Measurements from ENCODE around the gene SLC46A3. TPM values are rescaled to one million over a fixed set of nuclear protein-coding genes. Genes with fewer than 3 reads are reported as not detected.

The SLC46A3 gene
- total RNA-seq, 4 donors from 2014 or later = 10.9 to 23.5 (median 13.3) TPM

DNA sequence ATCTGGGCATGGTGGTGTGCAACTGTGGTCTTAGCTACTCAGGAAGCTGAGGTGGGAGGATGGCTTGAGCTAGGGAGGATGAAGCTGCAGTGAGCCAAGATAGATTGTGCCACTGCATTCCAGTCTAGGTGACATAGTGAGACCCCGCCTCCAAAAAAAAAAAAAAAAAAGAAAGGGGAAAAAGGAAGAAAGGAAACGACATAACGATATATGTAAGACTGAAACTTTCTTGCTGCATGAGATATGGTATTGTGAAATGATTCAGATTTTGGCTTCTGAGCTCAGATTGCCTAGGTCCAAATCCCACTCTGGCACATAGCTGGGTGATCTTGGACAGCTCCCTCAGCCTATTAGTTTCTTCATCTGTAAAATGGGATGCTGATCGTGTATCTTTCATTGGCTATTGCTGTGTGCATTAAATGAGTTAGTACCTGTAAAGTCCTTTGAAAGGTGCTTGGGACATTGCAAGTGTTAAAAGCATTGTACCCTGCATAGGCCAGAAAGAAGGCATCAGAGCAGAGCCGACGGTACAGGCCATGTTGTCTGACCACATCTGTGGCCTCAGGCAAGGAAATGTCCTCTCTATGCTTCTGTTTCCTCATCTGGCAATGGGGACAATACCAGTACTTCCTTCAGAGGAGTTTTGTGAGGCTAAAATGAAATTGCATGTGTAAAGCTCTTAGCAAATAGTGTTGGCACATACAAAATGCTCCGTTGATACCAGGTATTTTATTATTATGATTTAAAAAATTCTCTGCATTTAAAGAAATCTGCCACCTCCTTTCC is 32.6 kb upstream of the SLC46A3 start:
- TF ChIP-seq, protein P1, sequence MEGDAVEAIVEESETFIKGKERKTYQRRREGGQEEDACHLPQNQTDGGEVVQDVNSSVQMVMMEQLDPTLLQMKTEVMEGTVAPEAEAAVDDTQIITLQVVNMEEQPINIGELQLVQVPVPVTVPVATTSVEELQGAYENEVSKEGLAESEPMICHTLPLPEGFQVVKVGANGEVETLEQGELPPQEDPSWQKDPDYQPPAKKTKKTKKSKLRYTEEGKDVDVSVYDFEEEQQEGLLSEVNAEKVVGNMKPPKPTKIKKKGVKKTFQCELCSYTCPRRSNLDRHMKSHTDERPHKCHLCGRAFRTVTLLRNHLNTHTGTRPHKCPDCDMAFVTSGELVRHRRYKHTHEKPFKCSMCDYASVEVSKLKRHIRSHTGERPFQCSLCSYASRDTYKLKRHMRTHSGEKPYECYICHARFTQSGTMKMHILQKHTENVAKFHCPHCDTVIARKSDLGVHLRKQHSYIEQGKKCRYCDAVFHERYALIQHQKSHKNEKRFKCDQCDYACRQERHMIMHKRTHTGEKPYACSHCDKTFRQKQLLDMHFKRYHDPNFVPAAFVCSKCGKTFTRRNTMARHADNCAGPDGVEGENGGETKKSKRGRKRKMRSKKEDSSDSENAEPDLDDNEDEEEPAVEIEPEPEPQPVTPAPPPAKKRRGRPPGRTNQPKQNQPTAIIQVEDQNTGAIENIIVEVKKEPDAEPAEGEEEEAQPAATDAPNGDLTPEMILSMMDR (IDR thresholded peaks at IDR 0.05; ENCODE audit: low read depth) = no peak

DNA sequence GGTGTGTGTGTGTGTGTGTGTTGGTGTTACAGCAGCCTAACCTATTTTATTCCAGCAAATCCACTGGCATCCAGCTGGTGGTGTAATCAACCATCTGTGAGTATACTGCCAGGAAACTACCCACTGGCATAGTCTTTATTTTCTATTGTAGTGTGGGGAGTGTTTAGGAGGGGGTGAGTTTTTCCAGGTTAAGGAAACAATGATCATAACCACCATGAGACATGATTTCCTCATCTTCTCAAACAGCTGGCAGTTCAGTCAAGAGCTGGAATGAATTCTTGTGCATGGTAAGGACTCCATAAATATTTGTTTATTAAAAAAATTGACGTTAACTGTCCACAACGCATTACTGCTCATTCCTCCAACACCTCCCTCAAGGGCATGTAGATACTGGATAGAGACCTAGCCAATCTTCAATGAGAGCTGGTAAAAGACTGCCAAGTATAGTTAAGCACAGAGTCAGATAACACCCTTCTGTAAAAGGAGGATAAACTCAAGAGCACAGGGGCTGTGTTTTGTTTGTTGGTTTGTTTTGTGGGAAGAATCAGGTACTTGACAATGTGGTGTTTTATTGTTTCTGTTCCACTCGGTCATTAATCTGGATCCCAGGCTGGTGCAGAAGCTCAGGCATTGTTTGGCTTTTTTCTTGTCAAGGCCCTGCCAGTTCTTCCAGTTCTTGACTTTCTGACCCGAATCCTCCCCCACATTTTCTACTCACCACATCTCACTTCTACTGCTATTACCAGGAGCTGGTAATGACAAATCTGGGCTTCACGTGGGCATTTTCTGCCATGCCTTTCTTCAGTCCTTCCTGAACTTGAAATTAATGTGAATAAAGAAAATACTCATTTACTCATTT is 31.6 kb upstream of the SLC46A3 start:
- TF ChIP-seq, protein P1 (IDR thresholded peaks at IDR 0.05; ENCODE audit: low read depth) = no peak

DNA sequence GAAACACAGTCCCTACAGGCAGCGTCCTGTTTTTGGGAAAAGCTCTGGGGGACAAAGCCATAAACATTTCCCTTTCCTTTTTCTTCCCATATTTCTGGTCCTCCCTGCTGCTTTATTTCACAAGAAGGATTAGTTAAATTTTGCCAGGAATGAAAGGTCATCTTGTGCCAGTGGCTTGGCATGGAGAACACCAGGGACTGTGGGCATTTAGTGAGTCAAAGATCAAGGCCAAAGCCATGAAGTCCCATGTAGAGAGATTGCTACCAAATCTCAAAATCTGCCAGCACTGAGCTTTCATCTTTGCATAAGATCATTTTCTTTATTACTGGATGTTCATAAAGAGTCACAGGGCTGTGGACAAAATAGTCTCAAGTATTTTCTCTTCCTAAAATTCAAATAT is 29.1 kb upstream of the SLC46A3 start:
- TF ChIP-seq, protein P1 (IDR thresholded peaks at IDR 0.05; ENCODE audit: low read depth) = no peak

DNA sequence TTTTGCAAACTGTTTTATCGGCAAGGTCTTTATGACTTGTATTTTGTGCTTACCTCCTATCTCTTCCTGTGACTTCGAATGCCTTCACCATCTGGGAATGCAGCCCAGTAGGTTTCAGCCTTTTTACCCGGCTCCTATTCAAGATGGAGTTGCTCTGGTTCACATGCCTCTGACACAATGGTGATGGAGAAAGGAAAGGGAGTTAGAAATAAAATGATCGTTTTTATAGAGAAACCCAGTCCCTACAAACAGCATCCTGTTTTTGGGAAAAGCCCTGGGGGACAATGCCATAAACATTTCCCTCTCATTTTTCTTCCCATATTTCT is 27.5 kb upstream of the SLC46A3 start:
- TF ChIP-seq, protein P1 (IDR thresholded peaks at IDR 0.05; ENCODE audit: low read depth) = no peak

DNA sequence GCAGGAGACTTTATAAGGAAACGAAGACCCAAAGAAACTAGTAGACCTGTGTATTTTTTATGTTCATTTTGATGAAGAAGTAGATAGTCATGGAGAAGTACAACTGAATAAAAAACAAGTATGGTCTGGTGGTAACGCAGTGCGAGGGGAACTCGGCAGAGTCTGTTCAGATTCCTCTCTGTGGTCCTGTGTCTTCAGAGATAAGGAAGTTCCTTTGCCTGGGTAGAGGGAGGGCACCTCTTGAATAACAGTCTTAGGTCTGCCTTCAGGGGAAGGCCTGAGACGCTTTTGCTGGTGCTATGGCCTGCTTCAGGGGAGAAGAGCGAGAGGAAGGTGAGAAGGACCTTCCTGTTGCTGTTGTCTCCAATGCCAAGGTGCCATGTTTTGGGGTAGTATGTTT is 25.9 kb upstream of the SLC46A3 start:
- TF ChIP-seq, protein P1 (IDR thresholded peaks at IDR 0.05; ENCODE audit: low read depth) = no peak

DNA sequence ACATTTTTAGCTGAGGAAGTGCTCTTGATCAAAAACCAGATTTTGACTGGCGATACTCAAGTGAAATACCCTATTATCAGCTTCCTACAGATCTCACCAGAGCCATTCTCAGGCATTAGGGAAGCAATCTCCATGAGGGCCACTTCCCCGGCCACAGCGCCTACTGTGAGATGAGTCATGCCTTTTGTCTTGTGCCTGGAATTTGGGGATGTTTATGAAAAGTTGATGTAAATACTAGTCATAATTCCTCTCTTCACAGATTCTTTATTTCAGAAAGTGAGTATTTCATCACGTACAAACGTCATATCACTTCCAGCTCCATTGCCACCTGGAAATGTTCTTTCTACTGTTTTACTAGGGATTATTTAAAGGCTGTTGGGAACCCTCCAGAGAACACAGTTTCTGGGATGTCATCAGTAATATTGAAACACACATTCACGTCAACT is 25.3 kb upstream of the SLC46A3 start:
- TF ChIP-seq, protein P1 (IDR thresholded peaks at IDR 0.05; ENCODE audit: low read depth) = no peak

DNA sequence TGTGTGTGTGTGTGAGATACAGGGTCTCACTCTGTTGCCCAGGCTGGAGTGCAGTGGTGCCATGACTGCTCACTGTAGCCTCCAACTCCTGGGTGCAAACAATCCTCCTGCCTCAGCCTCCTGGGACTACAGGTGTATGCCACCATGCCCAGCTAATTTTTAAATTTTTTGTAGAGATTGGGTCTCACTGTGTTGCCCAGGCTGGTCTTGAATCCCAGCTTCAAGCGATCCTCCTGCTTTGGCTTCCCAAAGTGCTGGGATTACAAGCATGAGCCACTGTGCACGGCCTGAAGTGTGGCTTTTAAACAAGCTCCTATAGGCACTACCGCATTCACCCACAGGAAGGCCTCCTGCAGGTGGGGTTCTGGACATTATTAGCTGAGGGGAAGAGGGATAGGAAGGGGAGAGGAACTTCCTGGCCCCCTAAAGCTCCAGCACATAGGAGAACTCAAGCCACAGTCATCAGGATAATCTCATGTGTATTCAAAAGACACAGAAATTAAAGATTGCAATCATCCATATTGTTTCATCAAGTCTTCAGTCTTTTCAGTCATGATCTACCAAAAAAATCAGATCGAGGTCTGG is 24.8 kb upstream of the SLC46A3 start:
- TF ChIP-seq, protein P1 (IDR thresholded peaks at IDR 0.05; ENCODE audit: low read depth) = no peak

Measured in subcutaneous adipose tissue (tissue), 4 donors.